Measurements from ENCODE around the gene ELFN1.

ELFN1 gene

GRCh38 chr7:1714583-1715330, 44.7 kb downstream of the ELFN1 start:
- TF ChIP-seq FOXP2 (optimal IDR thresholded peaks at IDR 0.05; ENCODE audit: borderline replicate concordance, extremely low read depth, extremely low read length, insufficient read depth) (no peak), TAF1 (IDR thresholded peaks at IDR 0.05; ENCODE audit: borderline replicate concordance, insufficient read depth, low read length) (no peak), REST (IDR thresholded peaks at IDR 0.05; ENCODE audit: insufficient read depth in 1 of 2, low read depth in 2 of 2, low read length in 2 of 2) (no peak), SIN3A (IDR thresholded peaks at IDR 0.05; ENCODE audit: borderline replicate concordance, insufficient read depth, low read length) (no peak), POLR2AphosphoS5 (IDR thresholded peaks at IDR 0.05; ENCODE audit: low read depth, low read length) (no peak)

GRCh38 chr7:1715331-1715625, 45.2 kb downstream of the ELFN1 start:
- no peak for TF ChIP-seq SIN3A (IDR thresholded peaks at IDR 0.05; ENCODE audit: borderline replicate concordance, insufficient read depth, low read length)
- no peak for TF ChIP-seq TAF1 (IDR thresholded peaks at IDR 0.05; ENCODE audit: borderline replicate concordance, insufficient read depth, low read length)
- TF ChIP-seq FOXP2 (optimal IDR thresholded peaks at IDR 0.05; ENCODE audit: borderline replicate concordance, extremely low read depth, extremely low read length, insufficient read depth): no peak
- no peak for TF ChIP-seq POLR2AphosphoS5 (IDR thresholded peaks at IDR 0.05; ENCODE audit: low read depth, low read length)
- TF ChIP-seq REST (IDR thresholded peaks at IDR 0.05; ENCODE audit: insufficient read depth in 1 of 2, low read depth in 2 of 2, low read length in 2 of 2): no peak

GRCh38 chr7:1715671-1716074, 45.6 kb downstream of the ELFN1 start:
- no peak for TF ChIP-seq TAF1 (IDR thresholded peaks at IDR 0.05; ENCODE audit: borderline replicate concordance, insufficient read depth, low read length)
- TF ChIP-seq POLR2AphosphoS5 (IDR thresholded peaks at IDR 0.05; ENCODE audit: low read depth, low read length): no peak
- no peak for TF ChIP-seq SIN3A (IDR thresholded peaks at IDR 0.05; ENCODE audit: borderline replicate concordance, insufficient read depth, low read length)
- peak; percentile 20 for TF ChIP-seq FOXP2 (optimal IDR thresholded peaks at IDR 0.05; ENCODE audit: borderline replicate concordance, extremely low read depth, extremely low read length, insufficient read depth)

GRCh38 chr7:1716263-1717094, 46.4 kb downstream of the ELFN1 start:
- TF ChIP-seq SIN3A (IDR thresholded peaks at IDR 0.05; ENCODE audit: borderline replicate concordance, insufficient read depth, low read length) (no peak), FOXP2 (optimal IDR thresholded peaks at IDR 0.05; ENCODE audit: borderline replicate concordance, extremely low read depth, extremely low read length, insufficient read depth) (peak; percentile 90), TAF1 (IDR thresholded peaks at IDR 0.05; ENCODE audit: borderline replicate concordance, insufficient read depth, low read length) (no peak), POLR2AphosphoS5 (IDR thresholded peaks at IDR 0.05; ENCODE audit: low read depth, low read length) (no peak), REST (IDR thresholded peaks at IDR 0.05; ENCODE audit: insufficient read depth in 1 of 2, low read depth in 2 of 2, low read length in 2 of 2) (no peak)

GRCh38 chr7:1717095-1717483, 47.0 kb downstream of the ELFN1 start:
- TF ChIP-seq POLR2AphosphoS5 (IDR thresholded peaks at IDR 0.05; ENCODE audit: low read depth, low read length) (no peak), TAF1 (IDR thresholded peaks at IDR 0.05; ENCODE audit: borderline replicate concordance, insufficient read depth, low read length) (no peak), FOXP2 (optimal IDR thresholded peaks at IDR 0.05; ENCODE audit: borderline replicate concordance, extremely low read depth, extremely low read length, insufficient read depth) (no peak), REST (IDR thresholded peaks at IDR 0.05; ENCODE audit: insufficient read depth in 1 of 2, low read depth in 2 of 2, low read length in 2 of 2) (no peak), SIN3A (IDR thresholded peaks at IDR 0.05; ENCODE audit: borderline replicate concordance, insufficient read depth, low read length) (no peak)
